Ishikawa (cell line): ENCODE measurements around the gene FOXP1.

Experiments used
- CEBPB ChIP-seq: IDR thresholded peaks from 2 replicates; pipeline ENCODE4 v1.6.1; 2012
- CREB1 ChIP-seq: IDR thresholded peaks from 2 replicates; pipeline ENCODE4 v1.6.1; 2012; ENCODE audit warnings: low read depth
- EGR1 ChIP-seq: IDR thresholded peaks from 2 replicates; pipeline ENCODE4 v1.6.1; 2012
- EP300 ChIP-seq: IDR thresholded peaks from 2 replicates; pipeline ENCODE4 v1.6.1; 2012; ENCODE audit warnings: borderline replicate concordance
- FOXM1 ChIP-seq: IDR thresholded peaks from 2 replicates; pipeline ENCODE4 v1.6.1; 2012; ENCODE audit warnings: low read depth, borderline replicate concordance
- MAX ChIP-seq: IDR thresholded peaks from 2 replicates; pipeline ENCODE4 v1.6.1; 2012
- NFIC ChIP-seq: IDR thresholded peaks from 2 replicates; pipeline ENCODE4 v1.6.1; 2012
- RAD21 ChIP-seq: IDR thresholded peaks from 2 replicates; pipeline ENCODE4 v1.6.1; 2012; ENCODE audit warnings: low read depth
- REST ChIP-seq: IDR thresholded peaks from 2 replicates; pipeline ENCODE4 v1.6.1; 2012; ENCODE audit warnings: low read depth, mild to moderate bottlenecking
- TAF1 ChIP-seq: IDR thresholded peaks from 2 replicates; pipeline ENCODE4 v1.6.1; 2012; ENCODE audit warnings: low read depth, mild to moderate bottlenecking
- TCF12 ChIP-seq: IDR thresholded peaks from 2 replicates; pipeline ENCODE4 v1.6.1; 2012; ENCODE audit warnings: low read depth
- TEAD4 ChIP-seq: IDR thresholded peaks from 2 replicates; pipeline ENCODE4 v1.6.1; 2012
- USF1 ChIP-seq: IDR thresholded peaks from 2 replicates; pipeline ENCODE4 v1.6.1; 2012
- YY1 ChIP-seq: IDR thresholded peaks from 2 replicates; pipeline ENCODE4 v1.6.1; 2012; ENCODE audit warnings: low read depth
- ZBTB7A ChIP-seq: IDR thresholded peaks from 2 replicates; pipeline ENCODE4 v1.6.1; 2012; ENCODE audit warnings: low read depth

Gene FOXP1

GRCh38 chr3:70974747-70975146 is 608.8 kb downstream of the FOXP1 start:
- TF ChIP-seq TEAD4 = no peak
- TF ChIP-seq REST = no peak
- no peak for TF ChIP-seq FOXM1
- TF ChIP-seq CREB1 = no peak

- TF ChIP-seq RAD21 = no peak
- no peak for TF ChIP-seq CREB1
- no peak for TF ChIP-seq EGR1
- no peak for TF ChIP-seq ZBTB7A
- no peak for TF ChIP-seq TEAD4
- no peak for TF ChIP-seq EP300
- no peak for TF ChIP-seq TCF12
- no peak for TF ChIP-seq USF1
Measured at GRCh38 chr3:70973558-70973957, 610.0 kb downstream of the FOXP1 start.

GRCh38 chr3:70972855-70973254 is 610.7 kb downstream of the FOXP1 start:
- no peak for TF ChIP-seq RAD21
- TF ChIP-seq TCF12 = no peak
- no peak for TF ChIP-seq TAF1
- no peak for TF ChIP-seq YY1
- no peak for TF ChIP-seq EP300
- no peak for TF ChIP-seq ZBTB7A
- TF ChIP-seq CREB1 = no peak
- TF ChIP-seq MAX = no peak
- no peak for TF ChIP-seq USF1
- TF ChIP-seq NFIC = no peak
- no peak for TF ChIP-seq FOXM1
- TF ChIP-seq EGR1 = no peak
- TF ChIP-seq CEBPB = no peak
- TF ChIP-seq REST = no peak

- TF ChIP-seq EP300 = no peak
- no peak for TF ChIP-seq CREB1
- TF ChIP-seq FOXM1 = no peak
- no peak for TF ChIP-seq MAX
Measured at GRCh38 chr3:70970952-70971351, 612.6 kb downstream of the FOXP1 start.

- TF ChIP-seq USF1 (peak; percentile 52; the same call in 1 of the 2 replicates), RAD21 (no peak), ZBTB7A (no peak)
Measured at GRCh38 chr3:70970171-70970570, 613.4 kb downstream of the FOXP1 start.

- no peak for TF ChIP-seq REST
- no peak for TF ChIP-seq CEBPB
- TF ChIP-seq FOXM1 = no peak
- no peak for TF ChIP-seq NFIC
- no peak for TF ChIP-seq ZBTB7A
- no peak for TF ChIP-seq USF1
- TF ChIP-seq RAD21 = no peak
- no peak for TF ChIP-seq YY1
- TF ChIP-seq TEAD4 = no peak
- TF ChIP-seq CREB1 = no peak
- no peak for TF ChIP-seq TAF1
- no peak for TF ChIP-seq TCF12
- no peak for TF ChIP-seq EGR1
Measured at GRCh38 chr3:70963431-70964275, 619.9 kb downstream of the FOXP1 start.
